AG04450 (cell line): ENCODE results near the gene MRPL20. TPM values are rescaled to one million over a fixed set of nuclear protein-coding genes. Genes with fewer than 3 reads are reported as not detected.

Experiments
- CTCF ChIA-PET: fragments of 300-600, 350-600 bp; formaldehyde crosslinking; extraction: SDS; loops from one replicate; lab custom pipeline; 2022; ENCODE audit warnings: antibody characterized with exemption, inconsistent platforms; lab: Charles Lee
- POLR2A ChIA-PET: fragments of 350-600 bp; formaldehyde crosslinking; extraction: SDS; loops from one replicate; lab custom pipeline; 2021; ENCODE audit warnings: antibody characterized with exemption, inconsistent platforms; lab: Yijun Ruan, JAX
- DNase-seq: peaks from one replicate; pipeline ENCODE4 v3.0.0-alpha.2; 2011; ENCODE audit warnings: low read depth, low spot score
- H3K27ac ChIP-seq: one replicate; pipeline ENCODE4 v1.5.1; 2012; ENCODE audit warnings: low read depth, low read length, control low read depth
- H3K27me3 ChIP-seq: one replicate; pipeline ENCODE4 v1.6.0; 2012; ENCODE audit warnings: low read length; ENCODE audit not compliant: control insufficient read depth, insufficient read depth
- H3K4me3 ChIP-seq: 2 replicates; pipeline ENCODE4 v1.5.1; 2011; ENCODE audit warnings: mild to moderate bottlenecking, low read depth, low read length, control low read depth
- H3K9me3 ChIP-seq: 2 replicates; pipeline ENCODE4 v1.5.1; 2012; ENCODE audit warnings: low read length; ENCODE audit not compliant: control insufficient read depth, insufficient read depth
- polyA plus RNA-seq: library from polyadenylated mRNA; depleted of rRNA; stranded (reverse); fragments of >200 nt; gene quantifications from 2 replicates; pipeline ENCODE4 v1.2.3, GENCODE V29; 2011
- TF ChIP-seq, protein P1 (sequence below): IDR thresholded peaks from 2 replicates; pipeline ENCODE4 v1.5.1; 2011; ENCODE audit warnings: low read depth, low read length, control low read depth, inconsistent platforms

MRPL20 gene
- polyA plus RNA-seq, 1 experiment, result 140 TPM

DNA sequence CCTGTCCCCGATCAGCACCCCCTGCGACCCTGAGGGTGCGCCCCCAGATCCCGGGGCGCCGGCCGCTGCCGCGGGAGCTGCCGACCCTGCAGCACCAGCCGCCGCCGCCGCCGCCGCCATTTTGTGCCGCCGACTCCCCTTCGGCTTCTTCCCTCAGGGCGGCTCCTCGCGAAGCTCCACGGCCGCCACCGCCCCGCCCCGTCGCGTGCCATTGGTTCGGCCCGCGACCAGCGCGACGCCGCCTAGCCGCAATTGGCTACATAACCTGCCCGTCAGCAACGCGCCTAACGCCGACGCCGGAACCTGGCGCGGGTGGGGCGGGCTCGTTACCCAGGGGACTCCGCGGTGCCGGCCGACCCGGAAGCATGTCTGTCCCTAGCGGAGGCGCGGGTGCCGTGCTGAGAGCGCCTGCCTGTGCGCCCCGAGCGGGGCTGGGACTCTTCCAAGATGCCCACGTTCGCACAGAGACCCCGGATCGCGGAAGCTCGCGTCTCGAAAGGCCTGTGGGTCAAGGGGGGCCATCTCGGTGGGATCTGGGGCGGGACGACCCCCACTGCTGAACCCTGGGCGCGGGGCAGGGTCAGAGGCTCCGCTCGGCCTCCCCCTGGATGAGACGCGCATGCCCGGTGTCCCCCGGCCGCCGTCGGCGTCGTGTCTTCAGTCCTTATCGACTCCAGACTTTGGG is 7.8 kb downstream of the MRPL20 start, which contains the start of gene CCNL2:
Gene CCNL2 (minus strand): TSS at position 149 of the 685 bp plus-strand sequence. CDS start 29 bp downstream, at position 120.
- Histone ChIP-seq H3K27ac (peak within 1 kb of the TSS; percentile 65), H3K27me3 (no peaks in the 10 kb centered on the region), H3K4me3 (peak within 1 kb of the TSS; percentile 98), H3K9me3 (no peaks in the 10 kb centered on the region; the same call in 1 of the 2 replicates)
- POLR2A ChIA-PET, result interaction anchor here (0.5 to 2.1 kb wide), 10 partner anchors 8 to 112 kb away, joined by 3 to 15 read pairs (median 3); partner anchors contain the start of genes ATAD3A, AURKAIP1 and MRPL20
- peak; percentile 97 for DNase-seq
- CTCF ChIA-PET, result interaction anchor here (0.5 to 1.2 kb wide), 4 partner anchors 12 to 484 kb away, joined by 3 to 6 read pairs (median 4); no protein-coding TSS in a partner anchor
- TF ChIP-seq, protein P1, sequence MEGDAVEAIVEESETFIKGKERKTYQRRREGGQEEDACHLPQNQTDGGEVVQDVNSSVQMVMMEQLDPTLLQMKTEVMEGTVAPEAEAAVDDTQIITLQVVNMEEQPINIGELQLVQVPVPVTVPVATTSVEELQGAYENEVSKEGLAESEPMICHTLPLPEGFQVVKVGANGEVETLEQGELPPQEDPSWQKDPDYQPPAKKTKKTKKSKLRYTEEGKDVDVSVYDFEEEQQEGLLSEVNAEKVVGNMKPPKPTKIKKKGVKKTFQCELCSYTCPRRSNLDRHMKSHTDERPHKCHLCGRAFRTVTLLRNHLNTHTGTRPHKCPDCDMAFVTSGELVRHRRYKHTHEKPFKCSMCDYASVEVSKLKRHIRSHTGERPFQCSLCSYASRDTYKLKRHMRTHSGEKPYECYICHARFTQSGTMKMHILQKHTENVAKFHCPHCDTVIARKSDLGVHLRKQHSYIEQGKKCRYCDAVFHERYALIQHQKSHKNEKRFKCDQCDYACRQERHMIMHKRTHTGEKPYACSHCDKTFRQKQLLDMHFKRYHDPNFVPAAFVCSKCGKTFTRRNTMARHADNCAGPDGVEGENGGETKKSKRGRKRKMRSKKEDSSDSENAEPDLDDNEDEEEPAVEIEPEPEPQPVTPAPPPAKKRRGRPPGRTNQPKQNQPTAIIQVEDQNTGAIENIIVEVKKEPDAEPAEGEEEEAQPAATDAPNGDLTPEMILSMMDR, result peak; percentile 64

DNA sequence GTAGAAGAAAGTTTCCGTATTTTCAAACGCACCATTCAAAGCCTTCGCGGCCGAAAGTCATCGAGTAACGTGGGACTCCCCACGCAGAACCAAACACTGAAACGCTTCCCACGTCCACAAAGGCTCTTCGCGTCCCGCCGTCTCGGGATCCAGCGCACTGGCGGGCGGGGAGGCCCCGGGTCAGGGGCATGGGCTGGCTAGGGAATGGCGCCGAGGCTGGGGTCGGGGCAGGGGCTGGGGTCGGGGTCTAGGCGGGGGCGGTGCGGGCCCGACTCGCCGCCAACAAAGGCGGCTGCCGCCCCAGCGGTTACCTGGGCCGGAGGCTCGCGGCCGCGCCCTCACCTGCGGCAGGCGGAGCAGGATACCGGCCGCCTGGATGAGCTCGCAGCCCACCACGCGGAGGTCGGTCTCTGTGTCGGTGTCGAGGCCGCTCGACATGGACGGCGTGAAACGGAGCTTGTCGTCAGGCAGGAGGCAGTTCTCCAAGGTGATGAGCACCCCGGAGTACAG is 8.4 kb downstream of the MRPL20 start:
- H3K27ac ChIP-seq, result no peak overlapping the region
- CTCF ChIA-PET, result interaction anchor here (0.5 to 1.2 kb wide), 4 partner anchors 11 to 485 kb away, joined by 3 to 6 read pairs (median 4); no protein-coding TSS in a partner anchor
- H3K27me3 ChIP-seq, result no peaks in the 10 kb centered on the region
- TF ChIP-seq, protein P1, result no peak
- POLR2A ChIA-PET, result interaction anchor here (0.6 to 2.1 kb wide), 9 partner anchors 9 to 113 kb away, joined by 3 to 15 read pairs (median 3); partner anchors contain the start of genes ATAD3A, AURKAIP1 and MRPL20
- peak overlapping the region; percentile 96 for H3K4me3 ChIP-seq
- DNase-seq, result no peak
- H3K9me3 ChIP-seq, result no peaks in the 10 kb centered on the region; the same call in 1 of the 2 replicates

DNA sequence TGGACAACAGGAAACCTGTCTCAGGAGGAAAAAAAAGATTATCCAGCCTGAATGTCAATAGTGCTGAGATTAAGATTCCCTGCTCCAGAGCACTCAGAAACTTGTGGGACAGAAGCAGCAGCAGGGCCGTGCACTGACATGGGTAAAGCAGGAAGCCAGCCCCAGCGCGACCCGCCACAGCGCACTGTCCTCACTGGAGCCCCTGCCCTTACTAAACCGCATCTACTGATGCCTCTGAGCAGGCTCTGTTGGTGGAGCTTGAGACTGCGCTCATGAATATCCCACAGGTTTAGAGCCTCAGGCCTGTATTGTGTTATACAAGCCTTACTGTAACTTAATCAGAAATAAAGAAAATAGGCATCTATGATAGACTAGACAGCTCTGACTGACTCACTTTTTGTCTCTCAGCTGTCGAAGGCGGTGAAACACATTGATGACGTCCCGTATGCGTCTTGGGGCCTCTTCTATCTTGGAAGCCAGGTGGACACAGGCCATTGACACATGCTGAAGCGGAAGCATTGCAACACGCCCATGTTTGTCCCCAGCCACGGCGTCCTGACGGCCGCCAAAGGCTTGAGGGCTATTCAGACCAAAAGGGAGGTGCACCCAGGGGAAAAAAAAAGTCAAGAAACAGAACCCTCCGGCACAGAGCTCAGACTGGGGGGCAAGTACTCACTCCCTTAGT is 9.1 kb downstream of the MRPL20 start:
- TF ChIP-seq, protein P1, result no peak
- no peak for DNase-seq
- CTCF ChIA-PET, result interaction anchor here (0.5 to 0.7 kb wide), 2 partner anchors 26 to 75 kb away, joined by 3 to 7 read pairs; no protein-coding TSS in a partner anchor

DNA sequence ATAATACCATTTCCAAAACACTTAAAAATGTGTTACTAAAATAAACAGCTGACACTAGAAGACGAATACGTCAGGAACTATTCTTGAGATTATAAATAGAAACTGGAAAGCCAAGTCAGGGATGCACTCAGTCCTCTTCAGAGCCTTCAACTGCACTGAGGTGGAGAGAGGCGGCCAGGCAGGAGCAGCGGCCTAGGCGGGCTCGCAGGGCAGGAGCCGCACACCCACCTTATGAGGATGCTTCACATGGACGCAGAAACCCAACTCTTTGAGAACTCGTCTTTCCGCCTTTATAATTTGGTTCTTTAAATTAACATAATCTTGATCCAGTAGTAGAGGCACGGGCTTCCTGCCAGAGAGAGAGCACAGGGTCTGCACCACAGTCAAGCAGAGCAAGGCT is 11.9 kb downstream of the MRPL20 start:
- TF ChIP-seq, protein P1, result no peak
- H3K27ac ChIP-seq, result no peak overlapping the region
- no peak for DNase-seq
- H3K9me3 ChIP-seq, result no peaks in the 10 kb centered on the region; the same call in 1 of the 2 replicates
- no peak overlapping the region for H3K4me3 ChIP-seq
- POLR2A ChIA-PET, result no interaction called here
- CTCF ChIA-PET, result interaction anchor here (1.4 kb wide), 1 partner anchor 24 kb away, joined by 5 read pairs; no protein-coding TSS in a partner anchor
- no peaks in the 10 kb centered on the region for H3K27me3 ChIP-seq

More for the DNA sequence above, 9.1 kb downstream of the MRPL20 start:
- Histone ChIP-seq H3K27ac (no peak overlapping the region), H3K4me3 (peak overlapping the region; percentile 96), H3K27me3 (no peaks in the 10 kb centered on the region), H3K9me3 (no peaks in the 10 kb centered on the region; the same call in 1 of the 2 replicates)
- POLR2A ChIA-PET, result no interaction called here
